T-cell (primary cell): Measurements from ENCODE around the gene NAA35. TPM values are rescaled to one million over a fixed set of nuclear protein-coding genes. Genes with fewer than 3 reads are reported as not detected.
"Not testable (repeated sequence)": the region's sequence is repeated elsewhere in the genome, so short reads cannot be mapped to it uniquely, and the experiment has no call there.

Experiments used
- ATAC-seq, 4 experiments: fragments of 200-7000 bp in 3 of 4; fragments of 150-1000 bp in 1 of 4; cut with Tn5 transposase; replicated peaks in 1 of 4; 1 replicate in 3 of 4; 2 replicates in 1 of 4; pipeline ENCODE4 v1.10.0; 2021; ENCODE audit warnings: moderate library complexity in 3 of 4, mild to moderate bottlenecking in 2 of 4, moderate number of reproducible peaks in 1 of 4
- CTCF ChIA-PET, 2 donors: fragments of 300-600 bp; sonication (Branson Sonifier 250); formaldehyde crosslinking; loops; one replicate each; lab custom pipeline; 2022; ENCODE audit warnings: antibody characterized with exemption in 2 of 2; lab: Charles Lee
- POLR2A ChIA-PET, 2 donors: fragments of 300-600 bp; sonication (Branson Sonifier 250); formaldehyde crosslinking; loops; one replicate each; lab custom pipeline; 2022; ENCODE audit warnings: antibody characterized with exemption in 2 of 2; lab: Charles Lee
- DNase-seq, 35 experiments: peaks; one replicate each; pipeline versions ENCODE4 v3.0.0 to v3.0.0-alpha.2; 2013 to 2023
- H3K27ac ChIP-seq: one replicate; pipeline ENCODE4 v1.5.1; 2013; ENCODE audit warnings: low read length
- H3K27me3 ChIP-seq, 2 experiments: replicated peaks in 1 of 2; 1 replicate in 1 of 2; 2 replicates in 1 of 2; pipeline versions ENCODE4 v1.6.1 to v1.7.0; 2013; ENCODE audit warnings: low read length in 1 of 2, mixed read lengths in 1 of 2; ENCODE audit not compliant: control insufficient read depth in 2 of 2, insufficient read depth in 2 of 2; ENCODE audit errors: extremely low read depth in 1 of 2
- H3K36me3 ChIP-seq, 2 donors: 1 replicate in 1 of 2; 2 replicates in 1 of 2; pipeline versions ENCODE4 v1.6.1 to v1.7.0; 2013; ENCODE audit warnings: low read length in 1 of 2; ENCODE audit not compliant: control insufficient read depth in 2 of 2, insufficient read depth in 1 of 2; ENCODE audit errors: extremely low read depth in 1 of 2
- H3K4me1 ChIP-seq, 2 experiments: 1 replicate in 1 of 2; 2 replicates in 1 of 2; pipeline versions ENCODE4 v1.6.1 to v1.7.0; 2013; ENCODE audit warnings: low read length in 2 of 2, mixed read lengths in 1 of 2; ENCODE audit not compliant: insufficient read depth in 2 of 2, control insufficient read depth in 1 of 2; ENCODE audit errors: extremely low read depth in 1 of 2
- H3K4me3 ChIP-seq, 2 donors: 1 replicate in 1 of 2; 2 replicates in 1 of 2; pipeline versions ENCODE4 v1.5.1 to v1.7.0; 2013; ENCODE audit warnings: mild to moderate bottlenecking in 2 of 2, low read length in 1 of 2, moderate library complexity in 1 of 2; ENCODE audit not compliant: control insufficient read depth in 1 of 2; ENCODE audit errors: extremely low read depth in 1 of 2
- H3K9me3 ChIP-seq: 2 replicates; pipeline ENCODE4 v1.7.0; 2013
- H3K27ac Mint-ChIP-seq, 2 donors: one replicate each; pipeline ENCODE4 v1.8.0; 2020 to 2021; ENCODE audit warnings: mild to moderate bottlenecking in 2 of 2, mixed read lengths in 2 of 2
- H3K27me3 Mint-ChIP-seq, 2 donors: one replicate each; pipeline ENCODE4 v1.8.0; 2021 to 2022; ENCODE audit warnings: mixed read lengths in 2 of 2
- H3K36me3 Mint-ChIP-seq: one replicate; pipeline ENCODE4 v1.8.0; 2021; ENCODE audit warnings: mixed read lengths
- H3K4me1 Mint-ChIP-seq, 3 donors: one replicate each; pipeline ENCODE4 v1.8.0; 2020 to 2022; ENCODE audit warnings: mixed read lengths in 3 of 3, mild to moderate bottlenecking in 1 of 3
- H3K4me3 Mint-ChIP-seq, 3 donors: one replicate each; pipeline ENCODE4 v1.8.0; 2020 to 2022; ENCODE audit warnings: mild to moderate bottlenecking in 3 of 3, mixed read lengths in 3 of 3, moderate library complexity in 3 of 3
- H3K9me3 Mint-ChIP-seq, 3 donors: one replicate each; pipeline ENCODE4 v1.8.0; 2020 to 2022; ENCODE audit warnings: mixed read lengths in 3 of 3
- WGBS: methylation state at CpG from one replicate; pipeline ENCODE4 v1.1.5; 2013; ENCODE audit warnings: missing lambda C conversion rate; ENCODE audit not compliant: insufficient coverage; 5-methylcytosine and 5-hydroxymethylcytosine counted together
- total RNA-seq, 35 experiments: library from RNA in 6 of 35; stranded (reverse) in 6 of 35; fragments of 120-200 nt in 1 of 35; gene quantifications; one replicate each; pipeline versions ENCODE4 v1.2.1 to v1.2.4 and lab custom pipeline; 2013 to 2026

The NAA35 gene
- total RNA-seq, 5 donors from 2014 or later (not counting 1 experiment from before 2014, with no cell fraction given), result 17.6 to 25.3 (median 24.3) TPM

GRCh38 chr9:85973238-85973637 lies 32.3 kb downstream of the NAA35 start:
- H3K36me3 ChIP-seq, result peaks cover 0 to 36% of the 10 kb centered on the region in 2 donors
- no peaks in the 10 kb centered on the region for H3K27me3 ChIP-seq
- H3K27ac ChIP-seq, result no peak overlapping the region
- no peak overlapping the region for H3K4me3 ChIP-seq
- WGBS, result 80% methylated on average over 1 of the region's 1 CpG
- H3K9me3 ChIP-seq, result no peaks in the 10 kb centered on the region
- CTCF ChIA-PET, result no interaction called here
- no peaks in the 10 kb centered on the region for H3K4me1 ChIP-seq
- DNase-seq, result no peak
- Mint-ChIP-seq H3K27me3 (no peaks in the 10 kb centered on the region), H3K4me1 (no peaks in the 10 kb centered on the region), H3K9me3 (no peaks in the 10 kb centered on the region), H3K27ac (no peak overlapping the region), H3K4me3 (no peak overlapping the region), H3K36me3 (peaks cover 63% of the 10 kb centered on the region)
- no peak for ATAC-seq
- POLR2A ChIA-PET, result interaction anchor here in 1 of 2 donors (0.6 kb wide), 1 partner anchor 138 kb away, joined by 5 read pairs; no protein-coding TSS in a partner anchor

- CTCF ChIA-PET, H3K4me3 ChIP-seq, DNase-seq, H3K9me3 Mint-ChIP-seq, H3K4me1 ChIP-seq, H3K27ac ChIP-seq, H3K4me3 Mint-ChIP-seq, H3K9me3 ChIP-seq, H3K27ac Mint-ChIP-seq, ATAC-seq, H3K27me3 Mint-ChIP-seq, H3K27me3 ChIP-seq, H3K4me1 Mint-ChIP-seq: not testable (repeated sequence)
- H3K36me3 ChIP-seq, result peaks cover 0 to 44% of the 10 kb centered on the region in 2 donors
- POLR2A ChIA-PET, result interaction anchor here in 1 of 2 donors (0.6 to 0.7 kb wide), 2 partner anchors 174 to 447 kb away, joined by 4 read pairs; no protein-coding TSS in a partner anchor
- H3K36me3 Mint-ChIP-seq, result peaks cover 65% of the 10 kb centered on the region
- WGBS, result no CpG with 5 or more reads among the region's 5 CpGs
Measured at GRCh38 chr9:85974055-85974547, 33.2 kb downstream of the NAA35 start.

GRCh38 chr9:85978496-85978895 lies 37.5 kb downstream of the NAA35 start:
- Mint-ChIP-seq H3K36me3 (peaks cover 72% of the 10 kb centered on the region), H3K9me3 (no peaks in the 10 kb centered on the region), H3K4me1 (no peaks in the 10 kb centered on the region), H3K27ac (peak overlapping the region in 1 of 2 donors; percentile 24), H3K4me3 (no peak overlapping the region), H3K27me3 (no peaks in the 10 kb centered on the region)
- ChIA-PET POLR2A (no interaction called here), CTCF (no interaction called here)
- Histone ChIP-seq H3K36me3 (peaks cover 0 to 37% of the 10 kb centered on the region in 2 donors), H3K9me3 (no peaks in the 10 kb centered on the region), H3K4me3 (no peak overlapping the region), H3K27me3 (no peaks in the 10 kb centered on the region), H3K27ac (no peak overlapping the region), H3K4me1 (no peaks in the 10 kb centered on the region)
- WGBS, result 100% methylated on average over 1 of the region's 4 CpGs
- no peak for DNase-seq
- no peak for ATAC-seq

- Histone ChIP-seq H3K27ac (no peak overlapping the region), H3K36me3 (peaks cover 0 to 31% of the 10 kb centered on the region in 2 donors), H3K4me1 (no peaks in the 10 kb centered on the region), H3K9me3 (no peaks in the 10 kb centered on the region), H3K4me3 (no peak overlapping the region), H3K27me3 (no peaks in the 10 kb centered on the region)
- POLR2A ChIA-PET, result interaction anchor here in 1 of 2 donors (0.6 kb wide), 1 partner anchor 636 kb away, joined by 3 read pairs; no protein-coding TSS in a partner anchor
- ATAC-seq, result no peak
- H3K4me1 Mint-ChIP-seq, result no peaks in the 10 kb centered on the region
- peaks cover 86% of the 10 kb centered on the region for H3K36me3 Mint-ChIP-seq
- H3K9me3 Mint-ChIP-seq, result no peaks in the 10 kb centered on the region
- no peak overlapping the region for H3K4me3 Mint-ChIP-seq
- CTCF ChIA-PET, result interaction anchor here in 1 of 2 donors (0.6 kb wide), 1 partner anchor 75 kb away, joined by 3 read pairs; no protein-coding TSS in a partner anchor
- no peaks in the 10 kb centered on the region for H3K27me3 Mint-ChIP-seq
- DNase-seq, result no peak
- WGBS, result no CpG with 5 or more reads among the region's 3 CpGs
- H3K27ac Mint-ChIP-seq, result no peak overlapping the region
Measured at GRCh38 chr9:85981369-85981768, 40.4 kb downstream of the NAA35 start.

- POLR2A ChIA-PET, result no interaction called here
- H3K36me3 ChIP-seq, result peaks cover 4 to 22% of the 10 kb centered on the region in 2 donors
- Mint-ChIP-seq H3K4me3 (no peak overlapping the region), H3K36me3 (peaks cover 85% of the 10 kb centered on the region), H3K27ac (no peak overlapping the region), H3K27me3 (no peaks in the 10 kb centered on the region), H3K4me1 (no peaks in the 10 kb centered on the region), H3K9me3 (no peaks in the 10 kb centered on the region)
- no peak overlapping the region for H3K27ac ChIP-seq
- CTCF ChIA-PET, result no interaction called here
- no peak overlapping the region for H3K4me3 ChIP-seq
- H3K27me3 ChIP-seq, result no peaks in the 10 kb centered on the region
- DNase-seq (no peak), ATAC-seq (no peak)
- no CpG with 5 or more reads among the region's 2 CpGs for WGBS
- H3K4me1 ChIP-seq, result no peaks in the 10 kb centered on the region
- no peaks in the 10 kb centered on the region for H3K9me3 ChIP-seq
Measured at GRCh38 chr9:85984457-85984856, 43.5 kb downstream of the NAA35 start.

GRCh38 chr9:85987236-85987635 lies 46.3 kb downstream of the NAA35 start:
- H3K27ac Mint-ChIP-seq, result no peak overlapping the region
- Histone ChIP-seq H3K36me3 (peaks cover 4 to 8% of the 10 kb centered on the region in 2 donors), H3K27ac (no peak overlapping the region), H3K27me3 (no peaks in the 10 kb centered on the region), H3K4me1 (no peaks in the 10 kb centered on the region), H3K9me3 (no peaks in the 10 kb centered on the region), H3K4me3 (no peak overlapping the region)
- DNase-seq (no peak), ATAC-seq (no peak)
- WGBS, result no CpG with 5 or more reads among the region's 3 CpGs
- ChIA-PET CTCF (no interaction called here), POLR2A (no interaction called here)
- no peaks in the 10 kb centered on the region for H3K27me3 Mint-ChIP-seq
- no peak overlapping the region for H3K4me3 Mint-ChIP-seq
- H3K9me3 Mint-ChIP-seq, result no peaks in the 10 kb centered on the region
- H3K4me1 Mint-ChIP-seq, result peaks cover 0 to 12% (median 0%) of the 10 kb centered on the region in 3 donors
- peaks cover 78% of the 10 kb centered on the region for H3K36me3 Mint-ChIP-seq
